H7 (cell line): ENCODE results near the gene SLX4. TPM values are rescaled to one million over a fixed set of nuclear protein-coding genes. Genes with fewer than 3 reads are reported as not detected.
A peak's percentile ranks its signal among the peaks of the same experiment; 100 is the strongest.

ENCODE experiments used
- DNase-seq: peaks from one replicate; pipeline ENCODE4 v3.0.0; 2012
- H3K27me3 ChIP-seq: 2 replicates; pipeline ENCODE4 v1.6.0; 2011; ENCODE audit warnings: mild to moderate bottlenecking, low read length; ENCODE audit not compliant: control insufficient read depth, insufficient read depth
- H3K36me3 ChIP-seq: replicated peaks from 2 replicates; pipeline ENCODE4 v1.5.1; 2011; ENCODE audit warnings: low read length; ENCODE audit not compliant: control insufficient read depth, insufficient read depth
- H3K4me3 ChIP-seq: 2 replicates; pipeline ENCODE4 v1.5.1; 2011; ENCODE audit warnings: low read depth, mild to moderate bottlenecking, control low read depth, low read length, moderate library complexity; ENCODE audit not compliant: insufficient read depth
- total RNA-seq: library from RNA; depleted of rRNA; stranded (reverse); fragments of >200 nt; shearing (Covaris generic); gene quantifications from 2 replicates; pipeline ENCODE4 v1.2.3, GENCODE V29; 2014

The SLX4 gene
- total RNA-seq, 1 experiment from 2014 or later, result 8.4 TPM

DNA sequence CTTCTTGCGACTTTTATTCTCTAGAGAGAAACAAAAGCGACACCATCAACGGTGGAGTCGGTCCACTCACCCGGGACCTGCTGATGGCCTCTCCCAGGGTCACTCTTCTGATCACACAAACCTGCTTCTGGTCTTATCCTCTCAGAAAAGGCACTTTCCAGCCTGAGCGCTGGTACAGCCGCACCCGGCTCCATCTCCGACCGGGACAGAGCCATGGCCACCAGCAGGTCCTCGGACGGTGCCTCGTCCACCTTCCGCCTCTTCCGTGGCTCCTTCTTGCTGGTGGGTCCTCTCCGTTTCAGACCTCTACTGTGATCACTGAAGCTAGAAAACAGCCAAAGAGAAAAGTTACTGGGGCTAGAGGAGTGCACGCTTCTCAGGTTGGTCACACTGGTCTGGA, 13.7 kb downstream of the SLX4 start:
- Histone ChIP-seq H3K4me3 (no peak overlapping the region), H3K36me3 (peaks cover 17% of the 10 kb centered on the region), H3K27me3 (no peaks in the 10 kb centered on the region)
- no peak for DNase-seq

DNA sequence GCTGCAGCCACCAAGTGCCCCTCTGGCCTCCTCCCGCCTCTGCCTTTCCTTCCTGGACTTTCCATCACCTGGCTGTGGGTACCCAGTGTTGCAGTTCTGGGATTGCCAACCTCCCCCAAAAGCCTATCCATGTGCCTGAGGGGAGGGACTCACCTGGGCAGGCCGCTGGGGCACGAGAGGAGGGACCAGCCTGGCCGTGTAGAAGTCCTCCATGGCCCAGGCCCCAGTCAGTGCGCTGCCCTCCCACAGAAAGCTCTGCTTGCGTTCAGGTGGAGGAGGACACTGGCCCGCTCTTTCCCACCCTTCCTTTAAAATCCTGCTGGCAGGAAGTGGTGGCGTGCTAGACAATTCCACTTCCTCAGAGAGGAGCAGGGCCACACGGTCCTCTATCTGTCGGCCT, 14.2 kb downstream of the SLX4 start:
- no peaks in the 10 kb centered on the region for H3K27me3 ChIP-seq

DNA sequence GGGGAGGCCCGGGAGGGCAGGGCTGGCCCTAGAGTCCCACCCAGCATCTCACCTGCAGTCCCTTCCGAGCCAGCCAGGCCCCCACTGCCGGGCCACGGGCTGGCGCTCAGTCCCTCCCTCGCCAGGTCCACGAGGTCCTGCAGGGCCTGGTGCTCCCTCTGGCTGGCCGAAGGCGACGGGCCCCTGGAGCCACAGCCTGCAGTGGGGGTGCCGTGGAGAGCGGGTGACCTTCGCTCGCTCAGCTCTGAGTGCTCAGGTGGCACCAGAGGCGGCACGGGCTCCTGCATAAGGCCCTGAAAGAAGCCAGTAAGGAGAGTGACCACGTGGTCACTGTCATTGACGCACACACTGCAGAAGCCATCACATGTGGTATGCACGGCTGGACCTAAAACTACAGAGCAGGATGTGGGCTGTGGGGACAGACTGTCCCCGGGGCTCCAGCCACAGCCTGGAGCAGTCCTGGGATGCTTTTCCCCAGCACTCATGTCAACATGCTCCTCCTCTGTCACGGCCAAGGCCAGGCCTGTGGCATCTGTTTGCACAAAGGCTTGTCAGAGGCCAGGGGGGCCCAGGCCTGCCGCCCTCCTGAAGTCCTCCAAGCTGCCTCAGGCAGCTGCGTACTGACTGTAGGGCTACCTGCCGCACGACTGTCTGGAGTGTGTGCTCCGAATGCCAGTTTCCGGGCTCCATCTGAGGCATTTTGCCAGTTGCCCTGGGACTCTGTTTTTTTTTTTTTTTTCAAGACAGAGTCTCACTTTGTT, 15.1 kb downstream of the SLX4 start:
- Histone ChIP-seq H3K4me3 (no peak overlapping the region), H3K36me3 (peaks cover 12% of the 10 kb centered on the region)

More for the DNA sequence above, 14.2 kb downstream of the SLX4 start:
- DNase-seq, result peak; percentile 42
- peaks cover 16% of the 10 kb centered on the region for H3K36me3 ChIP-seq
- no peak overlapping the region for H3K4me3 ChIP-seq

DNA sequence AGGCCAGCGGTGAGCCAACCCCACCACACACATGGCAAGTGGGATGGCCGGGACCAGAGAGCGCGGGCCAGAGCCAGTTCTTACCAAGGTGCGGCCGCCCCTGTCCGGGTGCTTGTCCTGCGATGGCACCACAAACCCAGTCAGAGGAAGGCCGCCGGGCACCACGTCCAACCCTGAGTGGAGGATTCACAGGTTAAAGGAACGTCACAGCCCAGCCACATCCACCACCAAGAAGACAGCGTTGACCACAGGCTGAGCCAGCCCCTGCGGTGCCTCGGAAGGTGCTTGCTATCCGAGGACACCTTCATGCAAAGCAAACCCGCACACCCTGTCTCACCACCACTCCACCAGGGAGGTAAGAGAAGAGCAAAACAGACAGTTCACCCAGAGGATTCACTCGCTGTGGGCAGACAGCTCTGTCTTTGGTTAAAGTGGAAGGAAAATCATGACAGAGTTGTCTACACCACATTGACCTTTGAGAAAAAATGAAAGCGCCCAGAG, 15.8 kb downstream of the SLX4 start:
- Histone ChIP-seq H3K36me3 (peaks cover 9% of the 10 kb centered on the region), H3K4me3 (no peak overlapping the region), H3K27me3 (no peaks in the 10 kb centered on the region)
- peak; percentile 38 for DNase-seq

More for the DNA sequence above, 15.1 kb downstream of the SLX4 start:
- DNase-seq, result peak; percentile 55
- H3K27me3 ChIP-seq, result no peaks in the 10 kb centered on the region

GRCh38 chr16:3595110-3595486, 16.3 kb downstream of the SLX4 start:
- no peaks in the 10 kb centered on the region for H3K27me3 ChIP-seq
- H3K4me3 ChIP-seq, result no peak overlapping the region
- peaks cover 7% of the 10 kb centered on the region for H3K36me3 ChIP-seq
- DNase-seq, result no peak

DNA sequence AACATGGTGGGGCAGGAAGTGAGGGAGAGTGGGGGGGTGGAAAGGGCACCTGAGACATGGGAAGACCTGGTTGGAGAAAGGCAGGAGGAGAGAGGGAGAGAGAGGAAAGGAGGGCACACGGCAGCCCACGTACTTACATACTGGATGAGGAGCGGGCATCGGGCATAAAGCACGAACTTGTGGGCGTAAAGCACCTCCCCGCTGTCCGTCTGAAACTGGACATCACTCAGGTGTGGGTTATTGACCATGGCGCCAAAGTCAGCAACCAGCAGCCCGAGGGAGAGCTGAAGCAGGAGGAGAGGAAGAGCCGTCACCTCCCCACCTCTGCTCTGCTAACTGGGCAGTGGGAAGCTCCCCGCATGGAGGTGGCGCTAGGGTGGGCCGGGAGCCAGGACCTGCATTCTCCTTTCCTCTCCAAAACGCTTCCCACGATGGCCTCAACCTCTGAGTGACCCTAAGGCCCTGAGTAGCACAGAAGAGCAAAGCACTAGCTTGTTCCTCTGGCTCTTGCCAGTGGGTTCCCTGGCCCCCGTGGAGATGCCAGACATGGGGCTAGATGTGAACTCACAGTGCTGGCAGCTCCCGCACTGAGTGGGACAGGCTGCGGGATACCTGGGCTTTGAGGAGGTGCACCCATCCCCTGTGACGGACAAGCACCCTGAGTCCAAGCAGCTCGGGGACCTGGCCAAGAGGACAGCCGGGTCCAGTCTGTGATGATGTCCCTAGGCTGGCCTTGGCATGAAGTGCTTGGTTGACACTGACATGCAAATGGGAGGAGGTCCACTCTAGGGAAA, 16.9 kb downstream of the SLX4 start:
- peaks cover 3% of the 10 kb centered on the region for H3K36me3 ChIP-seq
- H3K4me3 ChIP-seq, result no peak overlapping the region
- DNase-seq, result peak; percentile 47
- H3K27me3 ChIP-seq, result no peaks in the 10 kb centered on the region

GRCh38 chr16:3592559-3592958, 18.8 kb downstream of the SLX4 start:
- Histone ChIP-seq H3K36me3 (peaks cover 1% of the 10 kb centered on the region), H3K27me3 (no peaks in the 10 kb centered on the region), H3K4me3 (no peak overlapping the region)
- DNase-seq, result no peak

- no peaks in the 10 kb centered on the region for H3K27me3 ChIP-seq
- no peak for DNase-seq
- H3K4me3 ChIP-seq, result no peak overlapping the region
- peaks cover 1% of the 10 kb centered on the region for H3K36me3 ChIP-seq
Measured at GRCh38 chr16:3591991-3592390, 19.4 kb downstream of the SLX4 start.

- Histone ChIP-seq H3K36me3 (peaks cover 1% of the 10 kb centered on the region), H3K27me3 (no peaks in the 10 kb centered on the region), H3K4me3 (no peak overlapping the region)
- no peak for DNase-seq
Measured at GRCh38 chr16:3591436-3591803, 20.0 kb downstream of the SLX4 start.

DNA sequence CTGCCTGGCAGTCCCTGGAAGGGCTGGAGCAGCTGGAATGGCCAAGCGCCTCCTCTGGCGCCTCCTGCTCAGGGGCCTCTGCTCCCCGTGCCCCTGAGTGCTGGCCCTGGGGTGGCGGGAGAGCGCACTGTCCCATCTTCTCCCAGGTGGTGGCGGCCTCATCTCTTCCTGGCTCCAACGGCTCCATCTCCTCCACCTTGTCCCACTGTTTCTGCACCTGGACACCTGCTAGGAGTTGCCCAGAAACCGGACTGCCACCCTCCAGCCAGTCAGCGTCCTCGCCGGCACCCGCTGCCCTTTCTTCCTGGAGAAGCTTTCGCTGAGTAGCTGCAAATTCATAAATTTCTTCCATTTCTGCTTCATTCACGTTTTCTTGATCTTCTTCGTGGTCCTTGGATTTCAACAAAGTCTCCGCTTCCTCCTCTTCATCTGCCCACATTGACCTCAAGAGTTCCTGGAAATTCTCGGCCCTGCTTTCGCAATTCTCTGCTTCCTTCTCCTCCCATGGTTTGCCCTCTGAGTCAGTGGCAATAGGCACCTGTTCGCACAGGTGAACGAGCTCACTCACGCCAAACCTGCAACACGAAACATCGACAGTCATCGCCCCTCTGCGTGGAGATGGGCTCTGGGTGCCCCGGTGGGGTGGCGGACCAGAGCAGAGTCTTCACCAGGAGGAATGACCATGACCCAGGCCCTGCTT, 20.5 kb downstream of the SLX4 start:
- Histone ChIP-seq H3K4me3 (no peak overlapping the region), H3K27me3 (no peaks in the 10 kb centered on the region), H3K36me3 (peaks cover 1% of the 10 kb centered on the region)
- DNase-seq, result peak; percentile 72

DNA sequence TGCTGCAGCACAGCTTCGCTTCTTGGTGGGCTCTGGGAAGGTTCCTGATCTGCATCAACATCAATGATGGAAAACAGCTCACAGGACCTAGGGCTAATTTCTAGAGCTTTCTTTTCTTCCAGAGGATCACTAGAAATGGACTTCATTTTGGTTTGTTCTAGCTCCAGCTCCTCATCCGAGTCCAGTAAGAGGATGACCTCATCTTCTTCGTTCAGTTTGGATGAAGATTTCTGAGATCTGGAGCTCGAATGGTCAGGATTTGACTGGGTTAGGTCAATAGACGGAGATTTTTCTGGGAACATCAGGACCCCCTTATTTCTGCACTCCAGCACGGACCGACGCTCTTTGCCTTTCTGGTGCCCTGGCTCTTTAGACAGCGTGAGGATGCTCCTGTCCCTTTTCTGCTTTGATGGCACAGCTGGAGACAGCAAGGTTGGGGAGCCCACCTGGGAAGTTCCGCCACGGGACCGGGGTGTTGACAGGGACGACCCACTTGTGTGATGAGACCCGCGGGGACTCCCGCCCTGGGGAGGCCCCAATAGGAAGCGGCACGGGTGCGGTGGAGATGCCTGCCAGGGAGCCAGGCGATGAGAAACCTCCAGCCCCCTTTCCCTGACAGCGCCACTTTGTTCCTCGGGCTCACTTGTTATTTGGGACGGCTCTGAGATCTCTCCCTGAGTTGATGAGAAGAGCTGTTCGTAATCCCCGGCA, 21.3 kb downstream of the SLX4 start:
- H3K4me3 ChIP-seq, result no peak overlapping the region
- DNase-seq, result peak; percentile 51
- no peaks in the 10 kb centered on the region for H3K27me3 ChIP-seq
- peaks cover 1% of the 10 kb centered on the region for H3K36me3 ChIP-seq

GRCh38 chr16:3589441-3589921, 21.9 kb downstream of the SLX4 start:
- DNase-seq, result peak; percentile 64
- peaks cover 3% of the 10 kb centered on the region for H3K36me3 ChIP-seq
- no peak overlapping the region for H3K4me3 ChIP-seq
- no peaks in the 10 kb centered on the region for H3K27me3 ChIP-seq

GRCh38 chr16:3589001-3589400, 22.4 kb downstream of the SLX4 start:
- peak; percentile 60 for DNase-seq
- no peak overlapping the region for H3K4me3 ChIP-seq
- H3K27me3 ChIP-seq, result no peaks in the 10 kb centered on the region
- H3K36me3 ChIP-seq, result peaks cover 3% of the 10 kb centered on the region

DNA sequence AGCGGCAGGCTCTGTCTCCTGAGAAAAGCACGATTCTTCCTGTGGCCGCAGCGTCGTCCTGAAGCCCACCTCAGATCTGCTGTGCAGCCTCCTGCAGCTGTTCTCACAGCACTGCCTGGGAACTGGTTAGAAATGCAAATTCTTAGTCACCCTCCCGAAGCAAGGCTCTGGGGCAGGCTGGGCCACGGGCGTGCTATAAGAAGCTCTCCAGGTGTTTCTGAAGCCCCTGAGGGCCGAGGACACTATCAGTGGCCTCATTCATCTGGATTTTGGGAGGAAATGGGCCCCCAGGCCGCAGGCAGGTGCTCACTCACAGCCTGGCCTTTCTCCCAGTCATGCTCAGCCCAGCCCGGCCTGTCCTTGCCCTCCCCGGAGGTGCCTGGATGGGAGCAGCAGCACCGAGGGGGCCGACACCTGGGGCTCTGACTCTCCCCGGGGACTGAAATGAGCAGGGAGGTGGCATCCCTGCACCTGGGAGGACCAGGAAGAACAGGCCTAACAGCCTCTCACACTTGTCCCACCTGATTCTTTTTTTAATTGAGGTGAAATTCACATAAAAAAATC, 23.8 kb downstream of the SLX4 start:
- DNase-seq, result peak; percentile 62
- Histone ChIP-seq H3K27me3 (no peaks in the 10 kb centered on the region), H3K36me3 (peaks cover 4% of the 10 kb centered on the region), H3K4me3 (no peak overlapping the region)
